ENCODE results near the gene RLIM.

Gene RLIM

DNA sequence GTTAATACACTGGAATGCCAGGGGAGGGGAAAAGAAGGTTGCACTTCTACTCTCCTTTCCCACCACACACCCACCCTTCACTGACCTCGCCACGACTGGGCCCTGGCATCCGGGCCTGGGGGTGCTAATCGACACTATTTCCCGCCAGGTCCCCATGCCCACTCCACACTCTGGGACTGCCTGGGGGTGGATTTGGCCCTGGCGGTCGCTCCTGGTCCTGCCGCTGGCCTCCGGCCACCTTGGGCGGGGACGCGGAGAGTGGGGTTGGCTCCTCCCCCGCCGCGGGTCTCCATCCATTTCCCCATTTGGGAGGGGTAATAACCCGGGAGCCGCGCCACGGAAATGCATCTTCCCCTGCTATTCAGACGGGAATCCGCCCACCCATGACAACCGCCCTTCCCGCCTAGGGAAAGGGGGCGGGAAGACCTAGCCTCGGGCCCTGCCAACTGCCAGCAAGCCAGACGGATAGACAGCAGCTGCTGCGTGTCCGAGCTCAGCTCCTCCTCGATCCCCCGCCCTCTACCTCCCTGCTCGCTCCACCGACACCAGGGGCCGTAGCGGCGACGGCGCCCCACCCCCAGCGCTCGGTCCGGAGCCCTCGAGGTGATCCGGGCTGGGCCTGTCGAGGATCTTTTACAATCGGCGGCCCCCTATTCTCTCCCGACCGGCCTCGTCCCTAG, 78.1 kb downstream of the RLIM start:
- TF ChIP-seq, protein P1, sequence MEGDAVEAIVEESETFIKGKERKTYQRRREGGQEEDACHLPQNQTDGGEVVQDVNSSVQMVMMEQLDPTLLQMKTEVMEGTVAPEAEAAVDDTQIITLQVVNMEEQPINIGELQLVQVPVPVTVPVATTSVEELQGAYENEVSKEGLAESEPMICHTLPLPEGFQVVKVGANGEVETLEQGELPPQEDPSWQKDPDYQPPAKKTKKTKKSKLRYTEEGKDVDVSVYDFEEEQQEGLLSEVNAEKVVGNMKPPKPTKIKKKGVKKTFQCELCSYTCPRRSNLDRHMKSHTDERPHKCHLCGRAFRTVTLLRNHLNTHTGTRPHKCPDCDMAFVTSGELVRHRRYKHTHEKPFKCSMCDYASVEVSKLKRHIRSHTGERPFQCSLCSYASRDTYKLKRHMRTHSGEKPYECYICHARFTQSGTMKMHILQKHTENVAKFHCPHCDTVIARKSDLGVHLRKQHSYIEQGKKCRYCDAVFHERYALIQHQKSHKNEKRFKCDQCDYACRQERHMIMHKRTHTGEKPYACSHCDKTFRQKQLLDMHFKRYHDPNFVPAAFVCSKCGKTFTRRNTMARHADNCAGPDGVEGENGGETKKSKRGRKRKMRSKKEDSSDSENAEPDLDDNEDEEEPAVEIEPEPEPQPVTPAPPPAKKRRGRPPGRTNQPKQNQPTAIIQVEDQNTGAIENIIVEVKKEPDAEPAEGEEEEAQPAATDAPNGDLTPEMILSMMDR (IDR thresholded peaks at IDR 0.05; ENCODE audit: borderline replicate concordance, insufficient read depth, low read depth, low read length) = no peak
- H3K4me3 ChIP-seq (ENCODE audit: low read depth, low read length) = peak overlapping the region; percentile 49

DNA sequence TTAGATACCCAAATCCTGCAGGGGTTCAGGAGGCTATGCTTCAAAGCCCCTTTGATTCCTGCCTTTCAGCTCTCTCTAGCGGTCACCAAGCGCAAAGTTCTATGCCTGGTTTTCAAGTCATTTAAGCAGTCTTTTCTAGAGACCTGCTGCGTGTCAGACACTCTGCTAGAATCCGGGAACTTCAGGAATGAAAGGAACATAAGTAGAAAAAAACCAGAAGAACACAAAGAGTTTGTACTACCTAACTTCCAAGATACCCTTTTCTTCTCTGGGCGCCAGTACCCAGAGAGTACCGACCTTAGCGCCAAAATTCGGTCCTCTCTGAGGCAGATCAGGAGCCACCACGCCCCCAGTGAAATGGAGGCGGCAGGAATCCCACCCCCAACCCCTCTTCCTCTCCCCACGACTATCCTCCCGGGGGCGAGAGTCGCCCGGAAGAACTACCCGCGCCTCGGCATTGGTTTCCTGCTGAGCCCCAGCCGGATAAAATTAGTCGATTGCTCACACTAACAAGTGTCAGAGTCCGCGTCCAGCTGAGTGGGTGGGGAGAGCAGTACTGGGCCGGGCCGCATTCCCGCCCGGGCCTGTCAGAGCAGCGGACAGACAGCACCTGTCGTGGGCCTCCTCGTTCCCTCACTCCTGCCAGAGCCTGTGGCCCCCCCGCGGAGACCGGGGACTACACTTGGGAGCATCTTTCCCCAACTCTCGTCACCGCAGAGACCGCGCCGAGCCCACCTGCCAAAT, 78.8 kb downstream of the RLIM start:
- TF ChIP-seq, protein P1 (IDR thresholded peaks at IDR 0.05; ENCODE audit: borderline replicate concordance, insufficient read depth, low read depth, low read length) = 0 out of 2 replicates have a peak, but pooled peaks have one; percentile 11
- peak overlapping the region; percentile 49 for H3K4me3 ChIP-seq (ENCODE audit: low read depth, low read length)
